Stimulated activated CD4-positive, alpha-beta T cell treated with anti-CD3 and anti-CD28 coated beads, Interleukin-2, amount 100 ng/mL, for 4 hours (primary cell): ENCODE data around the gene SDK2.

Experiments used
- DNase-seq: peaks from one replicate; pipeline ENCODE4 v3.0.0-alpha.2; 2020; ENCODE audit warnings: low read depth

The SDK2 gene

GRCh38 chr17:73297934-73298861 lies 346.0 kb downstream of the SDK2 start:
- no peak for DNase-seq

GRCh38 chr17:73293480-73293911 lies 350.7 kb downstream of the SDK2 start:
- DNase-seq: no peak

- DNase-seq: no peak
Observed at GRCh38 chr17:73293031-73293430, 351.2 kb downstream of the SDK2 start.

GRCh38 chr17:73292031-73292531 lies 352.2 kb downstream of the SDK2 start:
- no peak for DNase-seq

GRCh38 chr17:73291260-73291801 lies 352.9 kb downstream of the SDK2 start:
- DNase-seq: no peak

GRCh38 chr17:73290399-73291259 lies 353.6 kb downstream of the SDK2 start:
- no peak for DNase-seq

- DNase-seq: no peak
Observed at GRCh38 chr17:73289549-73290254, 354.5 kb downstream of the SDK2 start.

- no peak for DNase-seq
Observed at GRCh38 chr17:73288534-73289302, 355.5 kb downstream of the SDK2 start.

- DNase-seq: no peak
Observed at GRCh38 chr17:73286863-73287296, 357.4 kb downstream of the SDK2 start.

GRCh38 chr17:73285916-73286862 lies 358.1 kb downstream of the SDK2 start:
- DNase-seq: no peak

- no peak for DNase-seq
Observed at GRCh38 chr17:73285603-73285908, 358.7 kb downstream of the SDK2 start.

- DNase-seq: no peak
Observed at GRCh38 chr17:73284906-73285602, 359.2 kb downstream of the SDK2 start.
